H1 (cell line): Measurements from ENCODE around the gene UROC1. TPM values are rescaled to one million over a fixed set of nuclear protein-coding genes. Genes with fewer than 3 reads are reported as not detected.

ENCODE experiments used
- RNF2 ChIP-seq: fragments of 200-900, 300-1000 bp; sonication (generic); IDR thresholded peaks from 2 replicates; pipeline ENCODE4 v1.7.1; 2016; ENCODE audit warnings: borderline replicate concordance, low read depth, mild to moderate bottlenecking, antibody characterized with exemption, low read length; ENCODE audit not compliant: poor library complexity, severe bottlenecking; ENCODE audit errors: missing control alignments
- SP2 ChIP-seq: IDR thresholded peaks from 2 replicates; pipeline ENCODE4 v1.6.1; 2012; ENCODE audit warnings: mild to moderate bottlenecking, low read length, inconsistent platforms
- TAF1 ChIP-seq: IDR thresholded peaks from 2 replicates; pipeline ENCODE4 v1.6.1; 2011; ENCODE audit warnings: mild to moderate bottlenecking, low read depth, low read length
- polyA plus RNA-seq, 7 experiments: library from polyadenylated mRNA; depleted of rRNA in 3 of 7; stranded (reverse) in 5 of 7; unstranded in 2 of 7; fragments of >200 nt in 5 of 7; fragments of 200-250 nt in 2 of 7; gene quantifications; 1 replicate in 5 of 7; 2 replicates in 1 of 7; 4 replicates in 1 of 7; pipeline versions ENCODE4 v1.2.1 to v1.2.3, GENCODE V29; 2011 to 2013; ENCODE audit warnings: missing spikeins in 2 of 7, mixed read lengths in 2 of 7
- total RNA-seq: library from RNA; stranded (reverse); fragmentation: NEBNext Ultra II Directional; extraction: Animal tissue kit (Norgen Biotek cat#: 25700); gene quantifications from 2 replicates; pipeline ENCODE4 v1.2.1, GENCODE V29; 2021

UROC1 gene
- total and polyA plus RNA-seq, 2 of the 8 experiments (the other 6 are each of a cell fraction or from before 2014, with no cell fraction given): 0.03 TPM; not detected in 1

- TF ChIP-seq RNF2: no peak
- no peak for TF ChIP-seq TAF1
- no peak for TF ChIP-seq SP2
Observed at GRCh38 chr3:126514161-126514560, 3.4 kb downstream of the UROC1 start (continued).
